ENCODE measurements around the gene RNF207.

RNF207 gene

DNA sequence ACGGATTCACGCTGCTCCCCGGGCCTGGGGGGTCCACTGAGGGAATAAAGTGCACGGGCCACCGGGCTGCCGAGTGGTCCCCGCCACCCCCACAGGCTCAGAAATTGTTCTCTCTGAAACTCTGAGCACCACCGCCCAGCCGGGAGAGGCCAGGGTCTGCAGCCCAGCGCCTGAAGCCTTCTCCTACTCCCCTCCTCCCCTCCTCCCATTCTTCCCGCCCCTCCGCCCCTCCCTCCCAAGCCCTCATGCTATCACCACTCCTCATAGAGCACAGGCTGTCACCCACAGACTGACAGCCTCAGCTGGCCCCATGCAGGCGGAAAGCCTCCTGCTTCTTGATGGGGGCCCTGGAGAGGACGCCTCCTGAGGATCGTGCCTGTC, 55.7 kb downstream of the RNF207 start (continued):
- TF ChIP-seq ZBTB17 (tag by site-specific recombination; IDR thresholded peaks at IDR 0.05) (no peak), ZNF670 (tag by site-specific recombination; IDR thresholded peaks at IDR 0.05; ENCODE audit: low read depth) (no peak), GLIS1 (tag by site-specific recombination; IDR thresholded peaks at IDR 0.05) (peak; percentile 71), ZNF248 (tag by site-specific recombination; IDR thresholded peaks at IDR 0.05) (no peak), SP3 (tag by site-specific recombination; IDR thresholded peaks at IDR 0.05) (peak; percentile 54), PRDM2 (tag by site-specific recombination; IDR thresholded peaks at IDR 0.05; ENCODE audit: borderline replicate concordance) (no peak), SP2 (tag by site-specific recombination; IDR thresholded peaks at IDR 0.05) (peak; percentile 54), ZNF768 (tag by site-specific recombination; IDR thresholded peaks at IDR 0.05) (no peak), ZNF707 (tag by site-specific recombination; IDR thresholded peaks at IDR 0.05) (no peak), ZNF114 (tag by site-specific recombination; IDR thresholded peaks at IDR 0.05) (no peak), ZNF660 (tag by site-specific recombination; IDR thresholded peaks at IDR 0.05) (no peak), ZNF623 (tag by site-specific recombination; IDR thresholded peaks at IDR 0.05) (no peak), ZNF404 (tag by site-specific recombination; IDR thresholded peaks at IDR 0.05) (no peak), WT1 (tag by site-specific recombination; IDR thresholded peaks at IDR 0.05) (peak; percentile 49; the same call in 1 of the 2 replicates), ZNF521 (tag by site-specific recombination; IDR thresholded peaks at IDR 0.05) (no peak), KLF8 (tag by site-specific recombination; IDR thresholded peaks at IDR 0.05) (no peak), KLF1 (tag by site-specific recombination; IDR thresholded peaks at IDR 0.05) (peak; percentile 61; the same call in 1 of the 2 replicates), ZNF692 (tag by site-specific recombination; IDR thresholded peaks at IDR 0.05) (0 out of 2 replicates have a peak, but pooled peaks have one; percentile 7), MZF1 (tag by site-specific recombination; IDR thresholded peaks at IDR 0.05; ENCODE audit: borderline replicate concordance) (no peak), ZBTB20 (tag by site-specific recombination; IDR thresholded peaks at IDR 0.05) (peak; percentile 3; the same call in 1 of the 2 replicates), PATZ1 (tag by site-specific recombination; IDR thresholded peaks at IDR 0.05) (peak; percentile 52; the same call in 1 of the 2 replicates), ZBTB48 (tag by site-specific recombination; IDR thresholded peaks at IDR 0.05) (no peak), MYNN (tag by site-specific recombination; IDR thresholded peaks at IDR 0.05; ENCODE audit: borderline replicate concordance) (no peak), ZNF292 (tag by site-specific recombination; IDR thresholded peaks at IDR 0.05; ENCODE audit: borderline replicate concordance, low read depth) (no peak), EGR2 (tag by site-specific recombination; IDR thresholded peaks at IDR 0.05; ENCODE audit: low read depth) (peak; percentile 25; the same call in 1 of the 2 replicates), ZBTB26 (tag by site-specific recombination; optimal IDR thresholded peaks at IDR 0.05) (no peak), MEIS1 (CRISPR knock-in tag; IDR thresholded peaks at IDR 0.05; ENCODE audit: borderline replicate concordance) (no peak), SCRT2 (tag by site-specific recombination; IDR thresholded peaks at IDR 0.05) (no peak), ZNF423 (tag by site-specific recombination; IDR thresholded peaks at IDR 0.05) (no peak), ZNF658 (tag by site-specific recombination; IDR thresholded peaks at IDR 0.05) (no peak), ZIC2 (tag by site-specific recombination; IDR thresholded peaks at IDR 0.05) (peak; percentile 50; the same call in 1 of the 2 replicates)

Measured in HEK293 (cell line).